GM10266 (cell line): ENCODE data around the gene TOMM20.

Source experiments
- DNase-seq: peaks from one replicate; pipeline ENCODE4 v3.0.0; 2012; ENCODE audit errors: extremely low spot score
- CTCF ChIP-seq: IDR thresholded peaks from 2 replicates; pipeline ENCODE4 v1.5.1; 2012; ENCODE audit warnings: mild to moderate bottlenecking, low read depth; ENCODE audit not compliant: control insufficient read depth, insufficient read depth; ENCODE audit errors: missing control alignments

TOMM20 gene

GRCh38 chr1:235151033-235151432 lies 22.4 kb upstream of the TOMM20 start:
- no peak for DNase-seq

GRCh38 chr1:235149824-235150223 lies 21.2 kb upstream of the TOMM20 start:
- no peak for DNase-seq
- no peak for TF ChIP-seq CTCF

More at GRCh38 chr1:235151033-235151432, 22.4 kb upstream of the TOMM20 start:
- TF ChIP-seq CTCF = no peak

- TF ChIP-seq CTCF = no peak
- DNase-seq = no peak
These were observed 18.6 kb upstream of the TOMM20 start for GRCh38 chr1:235147269-235147668.

GRCh38 chr1:235145639-235146038 lies 17.0 kb upstream of the TOMM20 start:
- DNase-seq = no peak

GRCh38 chr1:235142991-235143390 lies 14.4 kb upstream of the TOMM20 start:
- no peak for TF ChIP-seq CTCF
- DNase-seq = no peak

More at GRCh38 chr1:235145639-235146038, 17.0 kb upstream of the TOMM20 start:
- TF ChIP-seq CTCF = no peak

GRCh38 chr1:235139315-235139714 lies 10.7 kb upstream of the TOMM20 start:
- TF ChIP-seq CTCF = no peak
- DNase-seq = no peak

- no peak for TF ChIP-seq CTCF
- DNase-seq = no peak
These were observed 10.2 kb upstream of the TOMM20 start for GRCh38 chr1:235138821-235139220.
